ENCODE measurements around the gene AQP12A. TPM values are rescaled to one million over a fixed set of nuclear protein-coding genes. Genes with fewer than 3 reads are reported as not detected.

AQP12A gene
- polyA plus RNA-seq, 1 donor (not counting 4 experiments of a cell fraction or from before 2014, with no cell fraction given), result not detected

- H3K9me3 ChIP-seq (ENCODE audit: control insufficient read depth, low read depth, low read length), result no peaks in the 10 kb centered on the region
- no peak overlapping the region for H3K4me3 ChIP-seq (ENCODE audit: control insufficient read depth in 2 of 3, extremely low read depth in 1 of 3, insufficient read depth in 2 of 3, low read depth in 1 of 3, low read length in 3 of 3)
- H3K27ac ChIP-seq (ENCODE audit: control insufficient read depth, insufficient read depth, low read length), result no peak overlapping the region
- no peaks in the 10 kb centered on the region for H3K36me3 ChIP-seq (ENCODE audit: control insufficient read depth in 2 of 2, extremely low read depth in 1 of 2, insufficient read depth in 2 of 2, low read length in 2 of 2)
- H4K20me1 ChIP-seq (ENCODE audit: control insufficient read depth, extremely low read depth, insufficient read depth, low read length), result no peaks in the 10 kb centered on the region
- H2AFZ ChIP-seq (ENCODE audit: control insufficient read depth, low read length), result no peak overlapping the region
- no peaks in the 10 kb centered on the region for H3K27me3 ChIP-seq (ENCODE audit: control insufficient read depth, extremely low read depth, insufficient read depth, low read length)
- no peak overlapping the region for H3K4me2 ChIP-seq (ENCODE audit: control insufficient read depth, extremely low read depth, insufficient read depth, low read depth, low read length)
- H3K9ac ChIP-seq (ENCODE audit: control insufficient read depth, extremely low read depth, insufficient read depth, low read length), result no peak overlapping the region
- H3K9me1 ChIP-seq (ENCODE audit: control insufficient read depth, extremely low read depth, insufficient read depth, low read length), result no peaks in the 10 kb centered on the region
- no peaks in the 10 kb centered on the region for H3K79me2 ChIP-seq (ENCODE audit: control insufficient read depth, insufficient read depth, low read length)
- DNase-seq (ENCODE audit: low read depth, low spot score) (no peak), FAIRE-seq (no peak)
- dilution Hi-C loops (cut with MboI; ENCODE audit: extremely low pct_ligation_motif_present, low sequenced_read_pairs), result no loop called here
- H3K4me1 ChIP-seq (ENCODE audit: control insufficient read depth, extremely low read depth, insufficient read depth, low read length), result no peaks in the 10 kb centered on the region
- no peak for TF ChIP-seq CTCF (optimal IDR thresholded peaks at IDR 0.05 in 1 of 3, IDR thresholded peaks at IDR 0.05 in 1 of 3, conservative IDR thresholded peaks at IDR 0.05 in 1 of 3; ENCODE audit: extremely low read depth in 1 of 3, insufficient read depth in 2 of 3, low read length in 3 of 3)
- TF ChIP-seq EZH2 (IDR thresholded peaks at IDR 0.05; ENCODE audit: low read length), result no peak
Observed at GRCh38 chr2:240747256-240747655, 55.6 kb downstream of the AQP12A start.

Small RNAs within 50 kb of the gene (small RNA-seq; reads per million reads assigned to genes)
- 0 reads per million in 3 experiments for gene AC011298.3 (ENCODE audit: insufficient read length in 3 of 3, low read depth in 3 of 3, low replicate concordance in 1 of 3)

Other genes with a start within 250 kb of the AQP12A start
- 2.5 to 5.0 TPM (median 3.3 TPM) in 3 replicates for gene ANKMY1, start 133.9 kb upstream of the AQP12A start, polyA plus RNA-seq
- gene DUSP28, start 131.5 kb upstream of the AQP12A start, polyA plus RNA-seq, result 2.8 to 4.4 TPM (median 4.1 TPM) in 3 replicates
- 3.7 to 10.1 TPM (median 6.5 TPM) in 3 replicates for gene RNPEPL1, start 123.4 kb upstream of the AQP12A start, polyA plus RNA-seq
- 6.1 to 11.8 TPM (median 7.1 TPM) in 3 replicates for gene CAPN10, start 105.1 kb upstream of the AQP12A start, polyA plus RNA-seq
- gene GPR35, start 66.4 kb upstream of the AQP12A start, polyA plus RNA-seq, result 0.04 to 0.17 TPM (median 0.09 TPM) in 3 replicates
- not detected in 3 replicates for gene AQP12B, start 9.0 kb upstream of the AQP12A start, polyA plus RNA-seq
- 0.01 TPM in 1 of 3 replicates, not detected in the others for gene KIF1A, start 128.4 kb downstream of the AQP12A start, polyA plus RNA-seq
- gene AGXT, start 177.0 kb downstream of the AQP12A start, polyA plus RNA-seq, result not detected in 3 replicates
- gene MAB21L4, start 204.3 kb downstream of the AQP12A start, polyA plus RNA-seq, result 0.37 to 1.1 TPM (median 0.80 TPM) in 3 replicates
- gene CROCC2, start 214.5 kb downstream of the AQP12A start, polyA plus RNA-seq, result not detected in 3 replicates